H9 (cell line): ENCODE results near the gene TIAM1. TPM values are rescaled to one million over a fixed set of nuclear protein-coding genes. Genes with fewer than 3 reads are reported as not detected.

Experiments
- DNase-seq: peaks from one replicate; pipeline ENCODE4 v3.0.0-alpha.2; 2017
- H2AFZ ChIP-seq: one replicate; pipeline ENCODE4 v1.6.1; 2013; ENCODE audit warnings: mild to moderate bottlenecking, low read length, control low read depth, moderate library complexity
- H2AK5ac ChIP-seq: 2 replicates; pipeline ENCODE4 v1.6.1; 2013; ENCODE audit warnings: low read length, control low read depth, mixed read lengths; ENCODE audit not compliant: insufficient read length
- H2BK120ac ChIP-seq: one replicate; pipeline ENCODE4 v1.6.1; 2013; ENCODE audit warnings: low read depth, mild to moderate bottlenecking, low read length, control low read depth, inconsistent platforms; ENCODE audit not compliant: poor library complexity, severe bottlenecking
- H2BK12ac ChIP-seq: 2 replicates; pipeline ENCODE4 v1.6.1; 2013; ENCODE audit warnings: low read length, control low read depth, mixed read lengths, low read depth; ENCODE audit not compliant: insufficient read length
- H2BK15ac ChIP-seq: 2 replicates; pipeline ENCODE4 v1.6.1; 2013; ENCODE audit warnings: low read depth, low read length, control low read depth
- H2BK20ac ChIP-seq: one replicate; pipeline ENCODE4 v1.6.1; 2013; ENCODE audit warnings: low read depth, mild to moderate bottlenecking, low read length, control low read depth, inconsistent platforms; ENCODE audit not compliant: poor library complexity, severe bottlenecking
- H2BK5ac ChIP-seq: 2 replicates; pipeline ENCODE4 v1.6.1; 2013; ENCODE audit warnings: low read length, control low read depth, mixed read lengths; ENCODE audit not compliant: insufficient read length
- H3K14ac ChIP-seq: 2 replicates; pipeline ENCODE4 v1.6.1; 2013; ENCODE audit warnings: low read length, control low read depth; ENCODE audit not compliant: insufficient read depth
- H3K18ac ChIP-seq: 2 replicates; pipeline ENCODE4 v1.6.1; 2013; ENCODE audit warnings: low read depth, mild to moderate bottlenecking, mixed read lengths, low read length, control low read depth; ENCODE audit not compliant: insufficient read length
- H3K23ac ChIP-seq: 2 replicates; pipeline ENCODE4 v1.6.1; 2013; ENCODE audit warnings: low read length, control low read depth, mixed read lengths, low read depth; ENCODE audit not compliant: insufficient read length
- H3K23me2 ChIP-seq: 2 replicates; pipeline ENCODE4 v1.6.1; 2013; ENCODE audit warnings: low read depth, mild to moderate bottlenecking, mixed read lengths, low read length, control low read depth; ENCODE audit not compliant: insufficient read length, poor library complexity, severe bottlenecking
- H3K27ac ChIP-seq: 2 replicates; pipeline ENCODE4 v1.5.1; 2013; ENCODE audit warnings: low read length, control low read depth, mixed read lengths, low read depth; ENCODE audit not compliant: insufficient read length
- H3K27me3 ChIP-seq: 2 replicates; pipeline ENCODE4 v1.6.1; 2013; ENCODE audit warnings: low read length, control low read depth, inconsistent platforms; ENCODE audit not compliant: insufficient read depth
- H3K4ac ChIP-seq: 2 replicates; pipeline ENCODE4 v1.6.1; 2013; ENCODE audit warnings: low read depth, mild to moderate bottlenecking, control low read depth, inconsistent platforms, low read length, moderate library complexity
- H3K4me1 ChIP-seq: 2 replicates; pipeline ENCODE4 v1.6.1; 2013; ENCODE audit warnings: low read length, control low read depth, inconsistent platforms; ENCODE audit not compliant: insufficient read depth
- H3K4me2 ChIP-seq: 2 replicates; pipeline ENCODE4 v1.6.1; 2013; ENCODE audit warnings: low read length, control low read depth, mixed read lengths; ENCODE audit not compliant: insufficient read length, insufficient read depth
- H3K56ac ChIP-seq: 2 replicates; pipeline ENCODE4 v1.6.1; 2013; ENCODE audit warnings: low read depth, mild to moderate bottlenecking, mixed read lengths, low read length, control low read depth; ENCODE audit not compliant: insufficient read length
- H3K79me1 ChIP-seq: 2 replicates; pipeline ENCODE4 v1.6.1; 2013; ENCODE audit warnings: low read depth, mild to moderate bottlenecking, moderate library complexity, low read length, control low read depth, inconsistent platforms; ENCODE audit not compliant: insufficient read depth, poor library complexity, severe bottlenecking
- H3K79me2 ChIP-seq: 2 replicates; pipeline ENCODE4 v1.6.1; 2013; ENCODE audit warnings: low read length, control low read depth, inconsistent platforms; ENCODE audit not compliant: insufficient read depth
- H3K9ac ChIP-seq: 2 replicates; pipeline ENCODE4 v1.6.1; 2013; ENCODE audit warnings: low read length, control low read depth, mixed read lengths; ENCODE audit not compliant: insufficient read length; ENCODE audit errors: extremely low read depth
- H3K9me3 ChIP-seq: one replicate; pipeline ENCODE4 v1.6.1; 2013; ENCODE audit warnings: low read depth, low read length, inconsistent platforms; ENCODE audit not compliant: control insufficient read depth
- H3T11ph ChIP-seq: one replicate; pipeline ENCODE4 v1.6.1; 2013; ENCODE audit warnings: mild to moderate bottlenecking, low read length, control low read depth, inconsistent platforms
- H4K20me1 ChIP-seq: one replicate; pipeline ENCODE4 v1.6.1; 2013; ENCODE audit not compliant: control insufficient read depth, insufficient read length, insufficient read depth
- H4K5ac ChIP-seq: 2 replicates; pipeline ENCODE4 v1.6.1; 2013; ENCODE audit warnings: low read depth, mild to moderate bottlenecking, mixed read lengths, low read length, control low read depth; ENCODE audit not compliant: insufficient read length
- H4K8ac ChIP-seq: replicated peaks from 2 replicates; pipeline ENCODE4 v1.6.1; 2013; ENCODE audit warnings: low read length, control low read depth, mixed read lengths, low read depth; ENCODE audit not compliant: insufficient read length
- H4K91ac ChIP-seq: 2 replicates; pipeline ENCODE4 v1.6.1; 2013; ENCODE audit warnings: low read depth, mild to moderate bottlenecking, moderate library complexity, mixed read lengths, low read length, control low read depth; ENCODE audit not compliant: insufficient read length
- H3K27ac Mint-ChIP-seq, 3 experiments: 2 replicates in 2 of 3; 3 replicates in 1 of 3; pipeline ENCODE4 v1.8.0; 2020 to 2021; ENCODE audit warnings: mixed read lengths in 3 of 3, mild to moderate bottlenecking in 1 of 3, moderate library complexity in 1 of 3
- H3K27me3 Mint-ChIP-seq: 2 replicates; pipeline ENCODE4 v1.8.0; 2021; ENCODE audit warnings: low read depth, mild to moderate bottlenecking, moderate library complexity, mixed read lengths
- H3K36me3 Mint-ChIP-seq, 3 experiments: 2 replicates in 2 of 3; 3 replicates in 1 of 3; pipeline ENCODE4 v1.8.0; 2020 to 2021; ENCODE audit warnings: low read depth in 3 of 3, mixed read lengths in 3 of 3; ENCODE audit not compliant: insufficient read depth in 1 of 3
- H3K4me1 Mint-ChIP-seq, 2 experiments: 2 replicates each; pipeline ENCODE4 v1.8.0; 2020; ENCODE audit warnings: mixed read lengths in 2 of 2
- H3K4me3 Mint-ChIP-seq, 2 experiments: 2 replicates in 1 of 2; 3 replicates in 1 of 2; pipeline ENCODE4 v1.8.0; 2020 to 2021; ENCODE audit warnings: mild to moderate bottlenecking in 2 of 2, mixed read lengths in 2 of 2, moderate library complexity in 1 of 2
- H3K9me3 Mint-ChIP-seq, 2 experiments: 2 replicates in 1 of 2; 3 replicates in 1 of 2; pipeline ENCODE4 v1.8.0; 2020; ENCODE audit warnings: mild to moderate bottlenecking in 2 of 2, mixed read lengths in 2 of 2, moderate library complexity in 1 of 2
- WGBS: extraction: QIAGEN DNeasy Blood & Tissue Kit; methylation state at CpG from one replicate; pipeline ENCODE4 v1.1.7; 2013; ENCODE audit warnings: missing lambda C conversion rate, low lambda C conversion rate, mixed read lengths; ENCODE audit not compliant: insufficient read length; ENCODE audit errors: extremely low coverage; 5-methylcytosine and 5-hydroxymethylcytosine counted together
- total RNA-seq: library from RNA; stranded (reverse); gene quantifications from 2 replicates; pipeline ENCODE4 v1.2.1, GENCODE V29; 2021
- TF ChIP-seq, protein P1 (sequence below): fragments of 200-600 bp; sonication (generic); conservative IDR thresholded peaks from 3 replicates; pipeline ENCODE4 v1.8.0; 2021; ENCODE audit warnings: antibody characterized with exemption, mild to moderate bottlenecking

Gene TIAM1
- total RNA-seq, 1 experiment from 2014 or later = 23.1 TPM

DNA sequence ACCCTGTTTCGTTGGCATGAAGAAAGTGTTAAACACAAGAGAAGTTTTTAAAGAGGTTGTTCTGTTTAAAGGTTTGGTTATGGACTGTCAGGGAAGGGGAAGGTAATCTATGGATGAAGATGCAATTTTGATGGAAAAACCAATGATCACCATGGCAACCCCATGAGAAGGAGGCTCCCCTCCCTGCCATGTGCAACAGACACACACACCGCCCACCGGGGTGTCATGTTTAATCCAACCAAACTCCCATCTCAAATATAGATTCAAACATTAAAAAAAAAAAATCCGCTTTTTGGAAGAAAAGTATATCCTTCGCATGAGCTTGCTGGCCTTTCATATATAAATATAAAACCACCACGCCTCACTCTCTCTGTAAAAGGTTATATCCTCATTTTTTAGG, 224.9 kb downstream of the TIAM1 start:
- Mint-ChIP-seq H3K9me3 (no peaks in the 10 kb centered on the region), H3K4me1 (peaks cover 15 to 22% of the 10 kb centered on the region in 2 experiments), H3K36me3 (peaks cover 2 to 20% (median 5%) of the 10 kb centered on the region in 3 experiments; a peak in 5 of 7 replicates), H3K4me3 (no peak overlapping the region), H3K27ac (no peak overlapping the region), H3K27me3 (no peaks in the 10 kb centered on the region)
- H3K14ac ChIP-seq = no peak overlapping the region
- H4K8ac ChIP-seq = no peak overlapping the region
- no peaks in the 10 kb centered on the region for H3K23me2 ChIP-seq
- no peak overlapping the region for H3K56ac ChIP-seq
- no peak overlapping the region for H2AFZ ChIP-seq
- H2BK12ac ChIP-seq = no peak overlapping the region
- H3K23ac ChIP-seq = no peak overlapping the region
- no peak overlapping the region for H2BK120ac ChIP-seq
- H2BK5ac ChIP-seq = no peak overlapping the region
- no peak overlapping the region for H2BK15ac ChIP-seq
- no peak overlapping the region for H3K27ac ChIP-seq
- no peaks in the 10 kb centered on the region for H3K27me3 ChIP-seq
- no peak for DNase-seq
- no peak overlapping the region for H3K9ac ChIP-seq
- H3K18ac ChIP-seq = no peak overlapping the region
- H3K9me3 ChIP-seq = no peaks in the 10 kb centered on the region
- peaks cover 3% of the 10 kb centered on the region; the same call in 1 of the 2 replicates for H3K4me1 ChIP-seq
- H3K79me2 ChIP-seq = no peaks in the 10 kb centered on the region
- no peak overlapping the region for H3K4me2 ChIP-seq
- H3T11ph ChIP-seq = no peak overlapping the region
- no peaks in the 10 kb centered on the region for H4K20me1 ChIP-seq
- no peak overlapping the region for H4K91ac ChIP-seq
- no peak overlapping the region for H4K5ac ChIP-seq
- TF ChIP-seq, protein P1, sequence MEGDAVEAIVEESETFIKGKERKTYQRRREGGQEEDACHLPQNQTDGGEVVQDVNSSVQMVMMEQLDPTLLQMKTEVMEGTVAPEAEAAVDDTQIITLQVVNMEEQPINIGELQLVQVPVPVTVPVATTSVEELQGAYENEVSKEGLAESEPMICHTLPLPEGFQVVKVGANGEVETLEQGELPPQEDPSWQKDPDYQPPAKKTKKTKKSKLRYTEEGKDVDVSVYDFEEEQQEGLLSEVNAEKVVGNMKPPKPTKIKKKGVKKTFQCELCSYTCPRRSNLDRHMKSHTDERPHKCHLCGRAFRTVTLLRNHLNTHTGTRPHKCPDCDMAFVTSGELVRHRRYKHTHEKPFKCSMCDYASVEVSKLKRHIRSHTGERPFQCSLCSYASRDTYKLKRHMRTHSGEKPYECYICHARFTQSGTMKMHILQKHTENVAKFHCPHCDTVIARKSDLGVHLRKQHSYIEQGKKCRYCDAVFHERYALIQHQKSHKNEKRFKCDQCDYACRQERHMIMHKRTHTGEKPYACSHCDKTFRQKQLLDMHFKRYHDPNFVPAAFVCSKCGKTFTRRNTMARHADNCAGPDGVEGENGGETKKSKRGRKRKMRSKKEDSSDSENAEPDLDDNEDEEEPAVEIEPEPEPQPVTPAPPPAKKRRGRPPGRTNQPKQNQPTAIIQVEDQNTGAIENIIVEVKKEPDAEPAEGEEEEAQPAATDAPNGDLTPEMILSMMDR = no peak
- H2BK20ac ChIP-seq = no peak overlapping the region
- H3K4ac ChIP-seq = no peak overlapping the region
- no CpG with 5 or more reads among the region's 6 CpGs for WGBS
- no peak overlapping the region for H2AK5ac ChIP-seq
- H3K79me1 ChIP-seq = no peaks in the 10 kb centered on the region
